CD8-positive, alpha-beta memory T cell (primary cell): ENCODE data around the gene PFKL. TPM values are rescaled to one million over a fixed set of nuclear protein-coding genes. Genes with fewer than 3 reads are reported as not detected.

Source experiments
- CTCF ChIA-PET: fragments of 350-600 bp; sonication (Branson Sonifier 250); formaldehyde crosslinking; loops from one replicate; lab custom pipeline; 2021; ENCODE audit warnings: antibody characterized with exemption; lab: Charles Lee
- POLR2A ChIA-PET: fragments of 350-600 bp; sonication (Branson Sonifier 250); formaldehyde crosslinking; loops from one replicate; lab custom pipeline; 2021; ENCODE audit warnings: antibody characterized with exemption; lab: Charles Lee
- DNase-seq, 5 donors: peaks; one replicate each; pipeline versions ENCODE4 v3.0.0 to v3.0.0-alpha.2; 2020 to 2022; ENCODE audit warnings: mixed read lengths in 1 of 5
- H3K27ac ChIP-seq: one replicate; pipeline ENCODE4 v1.7.0; 2013; ENCODE audit warnings: low read depth, mild to moderate bottlenecking, low read length, moderate library complexity
- H3K27me3 ChIP-seq: 2 replicates; pipeline ENCODE4 v1.7.0; 2013; ENCODE audit warnings: low read length, mild to moderate bottlenecking; ENCODE audit not compliant: insufficient read depth, poor library complexity, severe bottlenecking
- H3K36me3 ChIP-seq: 2 replicates; pipeline ENCODE4 v1.7.0; 2013; ENCODE audit warnings: mild to moderate bottlenecking, low read length, moderate library complexity; ENCODE audit not compliant: insufficient read depth
- H3K4me1 ChIP-seq: 2 replicates; pipeline ENCODE4 v1.7.0; 2013; ENCODE audit warnings: mild to moderate bottlenecking, low read length, moderate library complexity; ENCODE audit not compliant: insufficient read depth
- H3K4me3 ChIP-seq: 2 replicates; pipeline ENCODE4 v1.7.0; 2013; ENCODE audit warnings: mild to moderate bottlenecking, low read length
- H3K9me3 ChIP-seq: 2 replicates; pipeline ENCODE4 v1.7.0; 2013; ENCODE audit warnings: mild to moderate bottlenecking, low read length
- H3K27ac Mint-ChIP-seq, 8 donors: one replicate each; pipeline ENCODE4 v1.8.0; 2020 to 2021; ENCODE audit warnings: mixed read lengths in 8 of 8, mild to moderate bottlenecking in 6 of 8, inconsistent platforms in 3 of 8, moderate library complexity in 3 of 8
- H3K27me3 Mint-ChIP-seq, 2 donors: one replicate each; pipeline ENCODE4 v1.8.0; 2020 to 2021; ENCODE audit warnings: mixed read lengths in 2 of 2, mild to moderate bottlenecking in 1 of 2, moderate library complexity in 1 of 2
- H3K36me3 Mint-ChIP-seq, 3 donors: one replicate each; pipeline ENCODE4 v1.8.0; 2020 to 2021; ENCODE audit warnings: mixed read lengths in 3 of 3, inconsistent platforms in 1 of 3, mild to moderate bottlenecking in 1 of 3
- H3K4me1 Mint-ChIP-seq, 3 donors: one replicate each; pipeline ENCODE4 v1.8.0; 2020 to 2021; ENCODE audit warnings: mixed read lengths in 3 of 3, inconsistent platforms in 1 of 3, mild to moderate bottlenecking in 1 of 3
- H3K4me3 Mint-ChIP-seq, 7 donors: one replicate each; pipeline ENCODE4 v1.8.0; 2020 to 2021; ENCODE audit warnings: mixed read lengths in 7 of 7, mild to moderate bottlenecking in 6 of 7, moderate library complexity in 4 of 7, inconsistent platforms in 2 of 7
- H3K9me3 Mint-ChIP-seq, 5 donors: one replicate each; pipeline ENCODE4 v1.8.0; 2020 to 2022; ENCODE audit warnings: mixed read lengths in 5 of 5, mild to moderate bottlenecking in 3 of 5, moderate library complexity in 2 of 5, inconsistent platforms in 1 of 5
- polyA plus RNA-seq: library from polyadenylated mRNA; unstranded; fragments of 300-500 nt; fragmentation: Illumina TruSeq; gene quantifications from one replicate; pipeline ENCODE4 v1.2.3, GENCODE V29; 2021
- total RNA-seq, 2 experiments: library from RNA; stranded (reverse); gene quantifications; one replicate each; pipeline ENCODE4 v1.2.3, GENCODE V29; 2021

PFKL gene
- total and polyA plus RNA-seq, 3 experiments from 2014 or later, result 105 to 129 (median 122) TPM

GRCh38 chr21:44314128-44314527 lies 14.3 kb downstream of the PFKL start:
- POLR2A ChIA-PET, result no interaction called here
- no peak overlapping the region for H3K4me3 ChIP-seq
- CTCF ChIA-PET, result interaction anchor here (1.2 to 1.3 kb wide), 2 partner anchors 9 to 10 kb away, joined by 3 read pairs; no protein-coding TSS in a partner anchor
- H3K27me3 ChIP-seq, result no peaks in the 10 kb centered on the region
- peaks cover 5 to 50% (median 5%) of the 10 kb centered on the region in 3 donors for H3K36me3 Mint-ChIP-seq
- DNase-seq, result no peak
- no peak overlapping the region for H3K4me3 Mint-ChIP-seq
- H3K9me3 ChIP-seq, result no peaks in the 10 kb centered on the region
- no peaks in the 10 kb centered on the region for H3K4me1 ChIP-seq
- peaks cover 0 to 2% of the 10 kb centered on the region in 2 donors for H3K27me3 Mint-ChIP-seq
- H3K4me1 Mint-ChIP-seq, result peaks cover 0 to 3% (median 0%) of the 10 kb centered on the region in 3 donors
- peaks cover 18% of the 10 kb centered on the region for H3K36me3 ChIP-seq
- H3K9me3 Mint-ChIP-seq, result no peaks in the 10 kb centered on the region
- H3K27ac Mint-ChIP-seq, result peak overlapping the region in 1 of 8 donors; percentile 33
- H3K27ac ChIP-seq, result no peak overlapping the region

- H3K9me3 Mint-ChIP-seq, result no peaks in the 10 kb centered on the region
- peaks cover 0 to 2% of the 10 kb centered on the region in 2 donors for H3K27me3 Mint-ChIP-seq
- POLR2A ChIA-PET, result no interaction called here
- H3K9me3 ChIP-seq, result no peaks in the 10 kb centered on the region
- H3K36me3 Mint-ChIP-seq, result peaks cover 5 to 53% (median 5%) of the 10 kb centered on the region in 3 donors
- no peak for DNase-seq
- H3K4me1 ChIP-seq, result no peaks in the 10 kb centered on the region
- no peak overlapping the region for H3K4me3 ChIP-seq
- H3K4me1 Mint-ChIP-seq, result peaks cover 0 to 3% (median 0%) of the 10 kb centered on the region in 3 donors
- no peaks in the 10 kb centered on the region for H3K27me3 ChIP-seq
- no peak overlapping the region for H3K4me3 Mint-ChIP-seq
- H3K36me3 ChIP-seq, result peaks cover 18% of the 10 kb centered on the region
- CTCF ChIA-PET, result interaction anchor here (1.2 kb wide), 1 partner anchor 9 kb away, joined by 3 read pairs; no protein-coding TSS in a partner anchor
- H3K27ac Mint-ChIP-seq, result no peak overlapping the region
- no peak overlapping the region for H3K27ac ChIP-seq
These were observed 14.7 kb downstream of the PFKL start for GRCh38 chr21:44314561-44314960.

GRCh38 chr21:44315691-44316203 lies 15.9 kb downstream of the PFKL start:
- Histone ChIP-seq H3K4me1 (no peaks in the 10 kb centered on the region), H3K27me3 (no peaks in the 10 kb centered on the region), H3K36me3 (peaks cover 17% of the 10 kb centered on the region), H3K9me3 (no peaks in the 10 kb centered on the region), H3K4me3 (no peak overlapping the region), H3K27ac (no peak overlapping the region)
- Mint-ChIP-seq H3K27ac (peak overlapping the region in 1 of 8 donors; percentile 64), H3K4me3 (no peak overlapping the region), H3K36me3 (peaks cover 5 to 57% (median 5%) of the 10 kb centered on the region in 3 donors), H3K9me3 (no peaks in the 10 kb centered on the region), H3K4me1 (peaks cover 0 to 3% (median 0%) of the 10 kb centered on the region in 3 donors), H3K27me3 (peaks cover 0 to 2% of the 10 kb centered on the region in 2 donors)
- POLR2A ChIA-PET, result no interaction called here
- CTCF ChIA-PET, result interaction anchor here (1.5 kb wide), 1 partner anchor 18 kb away, joined by 3 read pairs; no protein-coding TSS in a partner anchor
- DNase-seq, result no peak

GRCh38 chr21:44316277-44316900 lies 16.5 kb downstream of the PFKL start:
- no peak for DNase-seq
- Histone ChIP-seq H3K9me3 (no peaks in the 10 kb centered on the region), H3K27me3 (no peaks in the 10 kb centered on the region), H3K36me3 (peaks cover 11% of the 10 kb centered on the region), H3K27ac (no peak overlapping the region), H3K4me1 (no peaks in the 10 kb centered on the region), H3K4me3 (no peak overlapping the region)
- Mint-ChIP-seq H3K27me3 (no peaks in the 10 kb centered on the region), H3K27ac (peak overlapping the region in 2 of 8 donors; percentile 9 to 29), H3K4me3 (no peak overlapping the region), H3K4me1 (no peaks in the 10 kb centered on the region), H3K36me3 (peaks cover 0 to 52% (median 0%) of the 10 kb centered on the region in 3 donors), H3K9me3 (no peaks in the 10 kb centered on the region)
- ChIA-PET CTCF (interaction anchor here (1.5 kb wide), 1 partner anchor 19 kb away, joined by 3 read pairs; no protein-coding TSS in a partner anchor), POLR2A (no interaction called here)

GRCh38 chr21:44317241-44317782 lies 17.5 kb downstream of the PFKL start:
- H3K9me3 ChIP-seq, result no peaks in the 10 kb centered on the region
- Mint-ChIP-seq H3K27ac (no peak overlapping the region), H3K4me1 (no peaks in the 10 kb centered on the region), H3K27me3 (no peaks in the 10 kb centered on the region), H3K4me3 (no peak overlapping the region), H3K36me3 (peaks cover 0 to 48% (median 0%) of the 10 kb centered on the region in 3 donors), H3K9me3 (no peaks in the 10 kb centered on the region)
- H3K27me3 ChIP-seq, result no peaks in the 10 kb centered on the region
- no peak overlapping the region for H3K27ac ChIP-seq
- no peak overlapping the region for H3K4me3 ChIP-seq
- POLR2A ChIA-PET, result no interaction called here
- H3K36me3 ChIP-seq, result peaks cover 5% of the 10 kb centered on the region
- H3K4me1 ChIP-seq, result no peaks in the 10 kb centered on the region
- DNase-seq, result no peak
- CTCF ChIA-PET, result no interaction called here

DNA sequence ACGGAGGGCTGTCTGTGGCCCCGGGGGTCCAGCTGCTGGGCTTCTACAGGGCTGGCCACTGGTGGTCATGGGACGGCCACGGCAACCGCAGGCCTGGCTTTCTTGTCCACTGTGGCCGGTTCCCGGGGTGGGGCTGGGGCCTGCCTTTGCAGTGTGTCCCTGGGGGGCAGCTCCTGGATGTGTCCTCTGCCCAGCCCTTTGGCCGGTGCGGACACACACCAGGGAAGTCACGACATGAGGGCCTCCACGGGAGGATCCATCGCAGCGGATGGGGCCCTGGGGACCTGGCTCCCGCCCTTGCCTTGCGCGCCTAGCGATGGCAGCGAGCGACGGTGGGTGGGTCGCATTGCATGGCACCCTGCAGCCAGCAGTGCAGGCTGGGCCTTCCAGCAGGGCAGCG lies 18.0 kb downstream of the PFKL start:
- ChIA-PET POLR2A (no interaction called here), CTCF (no interaction called here)

GRCh38 chr21:44318489-44319285 lies 18.8 kb downstream of the PFKL start:
- no peaks in the 10 kb centered on the region for H3K27me3 Mint-ChIP-seq
- Histone ChIP-seq H3K36me3 (peaks cover 5% of the 10 kb centered on the region), H3K4me1 (no peaks in the 10 kb centered on the region), H3K9me3 (no peaks in the 10 kb centered on the region), H3K27me3 (no peaks in the 10 kb centered on the region), H3K27ac (no peak overlapping the region), H3K4me3 (no peak overlapping the region)
- peaks cover 0 to 50% (median 0%) of the 10 kb centered on the region in 3 donors for H3K36me3 Mint-ChIP-seq
- H3K27ac Mint-ChIP-seq, result no peak overlapping the region
- H3K4me1 Mint-ChIP-seq, result no peaks in the 10 kb centered on the region
- no peak overlapping the region for H3K4me3 Mint-ChIP-seq
- ChIA-PET POLR2A (interaction anchor here (0.6 kb wide), 1 partner anchor 1083 kb away, joined by 4 read pairs; no protein-coding TSS in a partner anchor), CTCF (no interaction called here)
- no peaks in the 10 kb centered on the region for H3K9me3 Mint-ChIP-seq
- no peak for DNase-seq

More for the DNA sequence above, 18.0 kb downstream of the PFKL start:
- Histone ChIP-seq H3K36me3 (peaks cover 5% of the 10 kb centered on the region), H3K4me3 (no peak overlapping the region), H3K4me1 (no peaks in the 10 kb centered on the region), H3K27me3 (no peaks in the 10 kb centered on the region), H3K9me3 (no peaks in the 10 kb centered on the region), H3K27ac (no peak overlapping the region)
- no peak overlapping the region for H3K4me3 Mint-ChIP-seq
- no peaks in the 10 kb centered on the region for H3K4me1 Mint-ChIP-seq
- no peaks in the 10 kb centered on the region for H3K9me3 Mint-ChIP-seq
- DNase-seq, result no peak
- H3K27ac Mint-ChIP-seq, result no peak overlapping the region
- H3K27me3 Mint-ChIP-seq, result no peaks in the 10 kb centered on the region
- H3K36me3 Mint-ChIP-seq, result peaks cover 0 to 48% (median 0%) of the 10 kb centered on the region in 3 donors
